Fibroblast of upper back skin (primary cell): Measurements from ENCODE around the gene CYTH4.

Experiments
- DNase-seq: peaks from one replicate; pipeline ENCODE4 v3.0.0-alpha.2; 2013

The CYTH4 gene

GRCh38 chr22:37353839-37354238, 71.5 kb downstream of the CYTH4 start:
- peak; percentile 29 for DNase-seq

GRCh38 chr22:37354261-37354660, 72.0 kb downstream of the CYTH4 start:
- no peak for DNase-seq

GRCh38 chr22:37354670-37355069, 72.4 kb downstream of the CYTH4 start:
- no peak for DNase-seq

GRCh38 chr22:37355174-37355573, 72.9 kb downstream of the CYTH4 start:
- DNase-seq: no peak

GRCh38 chr22:37356922-37357321, 74.6 kb downstream of the CYTH4 start:
- DNase-seq: no peak

GRCh38 chr22:37357446-37358075, 75.3 kb downstream of the CYTH4 start:
- peak; percentile 65 for DNase-seq

- no peak for DNase-seq
These were observed 76.1 kb downstream of the CYTH4 start for GRCh38 chr22:37358386-37358785.

- DNase-seq: peak; percentile 61
These were observed 76.6 kb downstream of the CYTH4 start for GRCh38 chr22:37358917-37359316.

- DNase-seq: no peak
These were observed 80.3 kb downstream of the CYTH4 start for GRCh38 chr22:37362621-37363020.

- DNase-seq: no peak
These were observed 81.1 kb downstream of the CYTH4 start for GRCh38 chr22:37363261-37363992.
